PC-3 (cell line): ENCODE results near the gene CLCN4.

Experiments used
- CTCF ChIP-seq: fragments of 300-600 bp; sonication (generic); conservative IDR thresholded peaks from 2 replicates; pipeline ENCODE4 v1.5.1; 2017; ENCODE audit warnings: antibody characterized with exemption, low read depth, mild to moderate bottlenecking, low read length
- EZH2 ChIP-seq: fragments of 300-600 bp; sonication (generic); IDR thresholded peaks from one replicate; pipeline ENCODE4 v1.6.1; 2017; ENCODE audit warnings: antibody characterized with exemption, mild to moderate bottlenecking, low read length; ENCODE audit not compliant: unreplicated experiment
- EZH2phosphoT487 ChIP-seq: fragments of 300-600 bp; sonication (generic); IDR thresholded peaks from 2 replicates; pipeline ENCODE4 v1.6.1; 2018; ENCODE audit warnings: mild to moderate bottlenecking, antibody characterized with exemption, low read length, borderline replicate concordance

- TF ChIP-seq CTCF: no peak
- no peak for TF ChIP-seq EZH2
- TF ChIP-seq EZH2phosphoT487: no peak
Observed at GRCh38 chrX:10112510-10112909, 44.3 kb upstream of the CLCN4 start.
